Thyroid gland (tissue), 4 donors: ENCODE results near the gene LSAMP. TPM values are rescaled to one million over a fixed set of nuclear protein-coding genes. Genes with fewer than 3 reads are reported as not detected.

Experiments
- DNase-seq, 2 donors: peaks; one replicate each; pipeline ENCODE4 v3.0.0-alpha.2; 2019
- H3K27ac ChIP-seq, 3 donors: fragments of 200-600 bp; sonication (generic); 1 replicate in 2 of 3; 2 replicates in 1 of 3; pipeline ENCODE4 v1.5.1; 2016 to 2019; ENCODE audit warnings: mild to moderate bottlenecking in 1 of 3, moderate library complexity in 1 of 3
- H3K27me3 ChIP-seq: fragments of 200-600 bp; sonication (generic); one replicate; pipeline ENCODE4 v1.5.1; 2019
- H3K36me3 ChIP-seq, 2 donors: fragments of 200-600 bp; sonication (generic); one replicate each; pipeline ENCODE4 v1.5.1; 2016 to 2019
- H3K4me1 ChIP-seq, 2 donors: fragments of 200-600 bp; sonication (generic); one replicate each; pipeline ENCODE4 v1.5.1; 2017 to 2019
- H3K4me3 ChIP-seq, 3 donors: fragments of 200-600 bp; sonication (generic); replicated peaks in 1 of 3; 1 replicate in 2 of 3; 2 replicates in 1 of 3; pipeline ENCODE4 v1.5.1; 2016; ENCODE audit warnings: mild to moderate bottlenecking in 1 of 3
- H3K9me3 ChIP-seq: fragments of 200-600 bp; sonication (generic); one replicate; pipeline ENCODE4 v1.5.1; 2017
- POLR2A ChIP-seq, 2 donors: fragments of 450-650 bp; IDR thresholded peaks; one replicate each; pipeline ENCODE4 v1.6.1; 2017; ENCODE audit warnings: antibody characterized with exemption in 2 of 2, mild to moderate bottlenecking in 2 of 2, moderate library complexity in 1 of 2
- WGBS, 2 donors: methylation state at CpG; one replicate each; pipeline ENCODE4 v1.1.5; 2017; 5-methylcytosine and 5-hydroxymethylcytosine counted together
- intact Hi-C: fragments of 100-400 bp; cut with DNase I; formaldehyde crosslinking; loops from one replicate; pipeline ENCODE4 v1.15.1; 2023
- total RNA-seq, 4 donors: library from RNA; depleted of rRNA; stranded (reverse); fragments of >200 nt; gene quantifications; one replicate each; pipeline ENCODE4 v1.2.3, GENCODE V29; 2016
- TF ChIP-seq, protein P1 (sequence below), 6 experiments: fragments of 200-600 bp in 3 of 6; fragments of 450-650 bp in 3 of 6; sonication (generic) in 3 of 6; IDR thresholded peaks; one replicate each; pipeline ENCODE4 v1.5.1; 2016 to 2019; ENCODE audit warnings: antibody characterized with exemption in 6 of 6, mild to moderate bottlenecking in 2 of 6, inconsistent platforms in 1 of 6, moderate library complexity in 1 of 6

LSAMP gene
- total RNA-seq, 4 donors from 2014 or later = 0.78 to 2.0 (median 1.8) TPM

GRCh38 chr3:115808244-115808643 lies 637.0 kb downstream of the LSAMP start:
- no peak for DNase-seq
- WGBS, 2 donors = 76 to 83% methylated on average over 1 of the region's 1 CpG
- TF ChIP-seq, protein P1, sequence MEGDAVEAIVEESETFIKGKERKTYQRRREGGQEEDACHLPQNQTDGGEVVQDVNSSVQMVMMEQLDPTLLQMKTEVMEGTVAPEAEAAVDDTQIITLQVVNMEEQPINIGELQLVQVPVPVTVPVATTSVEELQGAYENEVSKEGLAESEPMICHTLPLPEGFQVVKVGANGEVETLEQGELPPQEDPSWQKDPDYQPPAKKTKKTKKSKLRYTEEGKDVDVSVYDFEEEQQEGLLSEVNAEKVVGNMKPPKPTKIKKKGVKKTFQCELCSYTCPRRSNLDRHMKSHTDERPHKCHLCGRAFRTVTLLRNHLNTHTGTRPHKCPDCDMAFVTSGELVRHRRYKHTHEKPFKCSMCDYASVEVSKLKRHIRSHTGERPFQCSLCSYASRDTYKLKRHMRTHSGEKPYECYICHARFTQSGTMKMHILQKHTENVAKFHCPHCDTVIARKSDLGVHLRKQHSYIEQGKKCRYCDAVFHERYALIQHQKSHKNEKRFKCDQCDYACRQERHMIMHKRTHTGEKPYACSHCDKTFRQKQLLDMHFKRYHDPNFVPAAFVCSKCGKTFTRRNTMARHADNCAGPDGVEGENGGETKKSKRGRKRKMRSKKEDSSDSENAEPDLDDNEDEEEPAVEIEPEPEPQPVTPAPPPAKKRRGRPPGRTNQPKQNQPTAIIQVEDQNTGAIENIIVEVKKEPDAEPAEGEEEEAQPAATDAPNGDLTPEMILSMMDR (IDR thresholded peaks at IDR 0.05) = no peak
- no peak for TF ChIP-seq POLR2A (IDR thresholded peaks at IDR 0.05)
- Histone ChIP-seq H3K9me3 (no peaks in the 10 kb centered on the region), H3K27ac (no peak overlapping the region), H3K27me3 (no peaks in the 10 kb centered on the region), H3K4me1 (no peaks in the 10 kb centered on the region), H3K4me3 (no peak overlapping the region), H3K36me3 (no peaks in the 10 kb centered on the region)
- intact Hi-C loops = no loop called here

GRCh38 chr3:115806501-115806900 lies 638.8 kb downstream of the LSAMP start:
- 75 to 77% methylated on average over 4 of the region's 4 CpGs for WGBS, 2 donors
- Histone ChIP-seq H3K36me3 (no peaks in the 10 kb centered on the region), H3K27me3 (no peaks in the 10 kb centered on the region), H3K9me3 (no peaks in the 10 kb centered on the region), H3K4me1 (no peaks in the 10 kb centered on the region), H3K27ac (no peak overlapping the region), H3K4me3 (no peak overlapping the region)
- TF ChIP-seq, protein P1 (IDR thresholded peaks at IDR 0.05) = no peak
- TF ChIP-seq POLR2A (IDR thresholded peaks at IDR 0.05) = no peak
- no peak for DNase-seq
- intact Hi-C loops = no loop called here

DNA sequence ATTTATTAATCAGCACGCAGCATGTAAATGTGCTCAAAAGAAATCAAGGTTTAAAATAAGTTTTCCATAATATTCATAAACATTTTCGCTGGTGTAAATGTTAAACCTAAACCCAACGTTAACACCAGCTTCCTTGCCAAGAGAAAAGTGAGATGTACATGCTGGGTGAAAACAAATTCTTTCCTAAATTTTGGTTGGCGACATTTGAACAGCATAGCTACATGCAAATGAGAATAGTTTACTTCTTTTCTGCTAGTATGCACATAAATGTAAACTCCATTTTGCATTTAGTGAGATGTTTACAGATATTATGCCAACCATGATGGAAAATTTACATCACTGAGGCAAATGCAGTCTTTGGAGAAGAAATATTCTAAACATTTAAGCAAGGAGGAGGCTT lies 639.8 kb downstream of the LSAMP start:
- no peak for TF ChIP-seq POLR2A (IDR thresholded peaks at IDR 0.05)
- TF ChIP-seq, protein P1 (IDR thresholded peaks at IDR 0.05) = no peak
- no peak overlapping the region for H3K4me3 ChIP-seq
- intact Hi-C loops = no loop called here
- no peaks in the 10 kb centered on the region for H3K36me3 ChIP-seq
- no peaks in the 10 kb centered on the region for H3K4me1 ChIP-seq
- DNase-seq = no peak
- H3K9me3 ChIP-seq = no peaks in the 10 kb centered on the region
- H3K27ac ChIP-seq = no peak overlapping the region
- H3K27me3 ChIP-seq = no peaks in the 10 kb centered on the region
- WGBS, 2 donors = 79 to 86% methylated on average over 4 of the region's 4 CpGs

DNA sequence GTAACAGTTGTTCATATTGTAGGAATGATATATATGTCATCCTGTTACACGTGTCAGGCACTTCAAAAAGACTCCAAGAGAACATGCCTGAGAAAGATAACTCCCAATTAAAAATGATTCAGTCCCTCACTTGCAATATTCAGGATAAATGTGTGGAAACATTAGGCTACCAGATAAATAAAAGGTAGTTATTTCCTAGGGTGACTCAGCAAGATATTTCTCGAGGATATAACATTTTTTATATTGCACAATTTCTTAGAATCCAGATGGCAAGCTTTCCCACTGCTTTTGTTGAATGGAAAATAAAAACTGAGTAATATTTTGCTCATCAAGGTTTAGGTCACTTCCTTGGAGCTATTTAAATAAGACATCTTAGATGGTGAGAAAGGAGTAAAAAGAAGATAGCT lies 640.6 kb downstream of the LSAMP start:
- no peak for TF ChIP-seq POLR2A (IDR thresholded peaks at IDR 0.05)
- TF ChIP-seq, protein P1 (IDR thresholded peaks at IDR 0.05) = no peak
- H3K4me3 ChIP-seq = no peak overlapping the region
- H3K27ac ChIP-seq = no peak overlapping the region
- no peaks in the 10 kb centered on the region for H3K9me3 ChIP-seq
- no peaks in the 10 kb centered on the region for H3K4me1 ChIP-seq
- 66 to 67% methylated on average over 2 of the region's 2 CpGs for WGBS, 2 donors
- intact Hi-C loops = no loop called here
- no peaks in the 10 kb centered on the region for H3K27me3 ChIP-seq
- no peak for DNase-seq
- no peaks in the 10 kb centered on the region for H3K36me3 ChIP-seq

DNA sequence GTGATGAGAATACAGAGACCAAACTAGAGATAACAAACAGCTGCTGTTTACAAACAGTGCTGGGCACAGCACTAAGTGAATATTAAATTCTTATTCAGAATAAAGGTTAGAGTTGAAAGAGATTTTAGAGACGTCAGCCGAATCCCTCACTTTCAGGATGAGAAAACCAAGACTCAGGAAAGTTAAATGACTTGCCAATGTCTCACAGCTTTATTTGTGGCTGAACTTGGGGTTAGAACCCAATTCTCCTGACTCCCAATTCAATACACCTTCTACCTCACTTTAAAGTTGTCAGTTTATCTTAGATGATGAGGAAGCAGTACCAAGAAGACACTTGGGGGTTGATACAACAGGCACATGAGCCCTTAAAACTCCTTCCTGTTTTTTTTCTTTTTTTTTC lies 641.1 kb downstream of the LSAMP start:
- no peak for DNase-seq
- intact Hi-C loops = no loop called here
- H3K27me3 ChIP-seq = no peaks in the 10 kb centered on the region
- H3K9me3 ChIP-seq = no peaks in the 10 kb centered on the region
- H3K36me3 ChIP-seq = no peaks in the 10 kb centered on the region
- TF ChIP-seq, protein P1 (IDR thresholded peaks at IDR 0.05) = no peak
- no peak for TF ChIP-seq POLR2A (IDR thresholded peaks at IDR 0.05)
- 79 to 83% methylated on average over 2 of the region's 2 CpGs for WGBS, 2 donors
- no peak overlapping the region for H3K4me3 ChIP-seq
- no peaks in the 10 kb centered on the region for H3K4me1 ChIP-seq
- H3K27ac ChIP-seq = no peak overlapping the region
